ENCODE results near the gene AARSD1. TPM values are rescaled to one million over a fixed set of nuclear protein-coding genes. Genes with fewer than 3 reads are reported as not detected.
"Not testable (repeated sequence)": the region's sequence is repeated elsewhere in the genome, so short reads cannot be mapped to it uniquely, and the experiment has no call there.

Gene AARSD1
- total RNA-seq, 1 experiment from 2014 or later, result 79.9 TPM

DNA sequence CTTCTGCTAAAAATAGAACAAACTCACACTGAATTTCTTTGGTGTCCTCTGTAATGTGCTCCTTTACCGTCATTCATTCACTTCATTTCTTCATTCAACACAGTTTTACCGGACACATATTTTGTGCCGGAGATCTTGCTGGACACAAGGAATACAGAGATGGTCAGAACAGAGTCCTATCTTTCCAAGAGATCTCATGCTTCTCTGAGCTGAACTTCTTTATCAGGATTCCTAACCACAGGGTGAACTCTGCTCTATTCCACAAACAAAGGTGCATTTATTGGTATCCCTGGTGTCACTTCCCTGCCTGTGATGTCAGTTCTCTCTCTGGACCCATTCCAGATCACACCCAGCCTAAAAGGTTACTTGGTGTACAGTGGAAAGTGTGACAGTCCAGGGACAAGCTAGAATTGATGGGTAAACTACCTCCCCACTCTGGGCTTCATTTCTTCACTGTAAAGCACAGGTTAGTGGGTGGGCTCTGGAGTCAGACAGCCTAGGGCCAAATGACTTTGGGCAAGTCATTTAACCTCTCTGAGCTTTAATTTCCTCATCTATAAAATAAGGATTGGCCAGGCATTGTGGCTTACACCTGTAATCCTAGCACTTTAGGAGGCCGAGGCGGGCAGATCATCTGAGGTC lies 46.5 kb upstream of the AARSD1 start:
- BruUV-seq (replicated peaks), result no TSS peak
- intact Hi-C loops (cut with micrococcal nuclease), result no loop called here
- no peak for DNase-seq (ENCODE audit: unreplicated experiment)
- Mint-ChIP-seq H3K27me3 (ENCODE audit: insufficient read depth, unreplicated experiment) (no peaks in the 10 kb centered on the region), H3K36me3 (ENCODE audit: insufficient read depth, unreplicated experiment) (peaks cover 22% of the 10 kb centered on the region), H3K9me3 (ENCODE audit: unreplicated experiment) (no peaks in the 10 kb centered on the region), H3K4me1 (ENCODE audit: insufficient read depth, unreplicated experiment) (peaks cover 6% of the 10 kb centered on the region), H3K4me3 (ENCODE audit: unreplicated experiment) (no peak overlapping the region), H3K27ac (ENCODE audit: low read depth, unreplicated experiment) (no peak overlapping the region)
- ChIA-PET CTCF (interaction anchor here (0.6 kb wide), 1 partner anchor 13 kb away, joined by 4 read pairs; no protein-coding TSS in a partner anchor), POLR2A (interaction anchor here (0.7 to 4.1 kb wide), 4 partner anchors 10 to 574 kb away, joined by 3 to 25 read pairs (median 10); partner anchors contain the start of genes RPL27 and VAT1)
- TF ChIP-seq, protein P1, sequence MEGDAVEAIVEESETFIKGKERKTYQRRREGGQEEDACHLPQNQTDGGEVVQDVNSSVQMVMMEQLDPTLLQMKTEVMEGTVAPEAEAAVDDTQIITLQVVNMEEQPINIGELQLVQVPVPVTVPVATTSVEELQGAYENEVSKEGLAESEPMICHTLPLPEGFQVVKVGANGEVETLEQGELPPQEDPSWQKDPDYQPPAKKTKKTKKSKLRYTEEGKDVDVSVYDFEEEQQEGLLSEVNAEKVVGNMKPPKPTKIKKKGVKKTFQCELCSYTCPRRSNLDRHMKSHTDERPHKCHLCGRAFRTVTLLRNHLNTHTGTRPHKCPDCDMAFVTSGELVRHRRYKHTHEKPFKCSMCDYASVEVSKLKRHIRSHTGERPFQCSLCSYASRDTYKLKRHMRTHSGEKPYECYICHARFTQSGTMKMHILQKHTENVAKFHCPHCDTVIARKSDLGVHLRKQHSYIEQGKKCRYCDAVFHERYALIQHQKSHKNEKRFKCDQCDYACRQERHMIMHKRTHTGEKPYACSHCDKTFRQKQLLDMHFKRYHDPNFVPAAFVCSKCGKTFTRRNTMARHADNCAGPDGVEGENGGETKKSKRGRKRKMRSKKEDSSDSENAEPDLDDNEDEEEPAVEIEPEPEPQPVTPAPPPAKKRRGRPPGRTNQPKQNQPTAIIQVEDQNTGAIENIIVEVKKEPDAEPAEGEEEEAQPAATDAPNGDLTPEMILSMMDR (IDR thresholded peaks at IDR 0.05; ENCODE audit: unreplicated experiment), result no peak

DNA sequence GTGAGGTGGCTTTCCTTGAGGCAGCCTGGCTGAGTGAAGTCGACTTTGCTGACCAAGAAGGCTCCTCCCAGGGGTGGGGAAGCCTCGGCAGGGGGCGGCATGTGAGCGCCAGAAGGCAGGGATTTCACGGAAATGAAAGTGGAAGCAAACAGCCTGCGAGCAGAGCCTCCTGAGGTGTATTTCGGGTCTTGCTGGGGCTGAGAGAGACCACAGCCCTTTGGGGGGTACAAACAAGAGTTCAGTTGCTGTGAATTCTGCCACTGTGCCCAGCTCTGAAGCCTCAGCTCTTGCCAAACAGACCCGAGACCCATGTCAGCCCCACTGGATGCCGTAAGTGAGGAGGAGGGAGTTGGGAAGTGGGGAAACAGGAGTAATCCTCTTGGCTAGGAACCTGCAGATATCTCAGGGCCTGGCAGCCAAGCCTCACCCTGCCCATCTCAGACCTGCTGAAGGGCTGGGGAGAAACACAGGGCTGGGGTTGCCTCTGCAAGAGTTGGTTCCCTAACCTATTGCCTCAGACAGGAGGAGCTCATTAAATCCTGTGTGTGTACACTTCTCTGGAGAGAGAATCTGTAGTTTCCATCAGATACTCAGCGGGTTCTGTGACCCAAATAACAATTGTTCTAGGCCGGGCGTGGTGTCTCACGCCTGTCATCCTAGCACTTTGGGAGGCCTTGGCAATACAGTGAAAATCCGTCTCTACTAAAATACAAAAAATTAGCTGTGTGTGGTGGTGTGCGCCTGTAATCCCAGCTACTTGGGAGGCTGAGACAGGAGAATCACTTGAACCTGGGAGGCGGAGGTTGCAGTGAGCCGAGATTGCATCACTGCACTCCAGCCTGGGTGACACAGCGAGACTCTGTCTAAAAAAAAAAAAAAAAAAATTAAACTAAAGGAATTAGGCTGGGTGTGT lies 42.6 kb upstream of the AARSD1 start, which contains the start of gene IFI35:
TSS of gene IFI35 (plus strand) at position 146 of the 913 bp plus-strand sequence. CDS start at position 310, 164 bp downstream.
- no peaks in the 10 kb centered on the region for H3K9me3 Mint-ChIP-seq (ENCODE audit: unreplicated experiment)
- peak; percentile 86 for DNase-seq (ENCODE audit: unreplicated experiment)
- peaks cover 34% of the 10 kb centered on the region for H3K36me3 Mint-ChIP-seq (ENCODE audit: insufficient read depth, unreplicated experiment)
- CTCF ChIA-PET, result interaction anchor here (1.0 kb wide), 1 partner anchor 12 kb away, joined by 3 read pairs; no protein-coding TSS in a partner anchor
- H3K4me1 Mint-ChIP-seq (ENCODE audit: insufficient read depth, unreplicated experiment), result peaks cover 11% of the 10 kb centered on the region
- TF ChIP-seq, protein P1 (IDR thresholded peaks at IDR 0.05; ENCODE audit: unreplicated experiment), result no peak
- intact Hi-C loops (cut with micrococcal nuclease), result loop anchor here (5.0 kb wide), 1 partner anchor 165 kb away; the partner anchor contains the start of gene NBR1
- no peaks in the 10 kb centered on the region for H3K27me3 Mint-ChIP-seq (ENCODE audit: insufficient read depth, unreplicated experiment)
- BruUV-seq (replicated peaks), result no TSS peak
- peak within 1 kb of the TSS; percentile 96 for H3K4me3 Mint-ChIP-seq (ENCODE audit: unreplicated experiment)
- POLR2A ChIA-PET, result interaction anchor here (0.6 to 3.4 kb wide), 12 partner anchors 9 to 412 kb away, joined by 3 to 37 read pairs (median 4); partner anchors contain the start of genes BECN1, NBR1, RND2 and RPL27
- peak within 1 kb of the TSS; percentile 98 for H3K27ac Mint-ChIP-seq (ENCODE audit: low read depth, unreplicated experiment)

DNA sequence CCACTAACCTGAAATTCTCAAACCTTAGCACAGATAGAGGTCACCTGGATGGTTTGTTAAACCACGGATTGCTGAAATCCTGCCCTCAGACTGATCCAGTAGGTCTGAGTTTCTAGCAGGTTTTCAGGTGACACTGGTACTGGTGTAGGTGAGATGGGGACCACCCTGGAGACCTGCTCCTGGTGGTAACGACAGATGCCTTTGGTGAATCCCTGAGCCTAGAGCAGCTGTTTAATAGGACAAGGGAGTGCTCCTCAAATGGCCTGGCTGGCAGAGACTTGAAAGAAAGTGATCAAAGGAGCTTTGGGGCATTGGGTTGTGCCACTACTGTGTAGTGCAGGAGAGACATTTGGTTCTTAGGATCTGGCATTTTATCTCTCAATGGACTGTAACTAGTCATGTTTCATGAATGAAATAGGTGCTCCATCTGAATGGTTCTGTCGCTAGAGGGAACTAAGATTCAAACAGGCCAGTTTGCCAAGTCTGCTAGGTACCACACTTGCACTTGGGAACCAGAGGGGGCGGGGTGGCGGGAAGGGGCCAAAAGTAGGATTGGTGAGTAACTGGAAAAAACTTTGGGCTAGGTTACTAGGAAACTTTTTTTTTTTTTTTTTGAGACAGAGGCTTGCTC lies 39.4 kb upstream of the AARSD1 start:
- BruUV-seq (replicated peaks), result no TSS peak
- peak overlapping the region; percentile 35 for H3K27ac Mint-ChIP-seq (ENCODE audit: low read depth, unreplicated experiment)
- intact Hi-C loops (cut with micrococcal nuclease), result no loop called here
- no peak overlapping the region for H3K4me3 Mint-ChIP-seq (ENCODE audit: unreplicated experiment)
- H3K36me3 Mint-ChIP-seq (ENCODE audit: insufficient read depth, unreplicated experiment), result peaks cover 67% of the 10 kb centered on the region
- peak; percentile 82 for DNase-seq (ENCODE audit: unreplicated experiment)
- no peaks in the 10 kb centered on the region for H3K9me3 Mint-ChIP-seq (ENCODE audit: unreplicated experiment)
- H3K27me3 Mint-ChIP-seq (ENCODE audit: insufficient read depth, unreplicated experiment), result no peaks in the 10 kb centered on the region
- TF ChIP-seq, protein P1 (IDR thresholded peaks at IDR 0.05; ENCODE audit: unreplicated experiment), result no peak
- ChIA-PET POLR2A (interaction anchor here (0.6 to 1.4 kb wide), 2 partner anchors 78 to 168 kb away, joined by 3 read pairs; no protein-coding TSS in a partner anchor), CTCF (no interaction called here)
- H3K4me1 Mint-ChIP-seq (ENCODE audit: insufficient read depth, unreplicated experiment), result peaks cover 18% of the 10 kb centered on the region

DNA sequence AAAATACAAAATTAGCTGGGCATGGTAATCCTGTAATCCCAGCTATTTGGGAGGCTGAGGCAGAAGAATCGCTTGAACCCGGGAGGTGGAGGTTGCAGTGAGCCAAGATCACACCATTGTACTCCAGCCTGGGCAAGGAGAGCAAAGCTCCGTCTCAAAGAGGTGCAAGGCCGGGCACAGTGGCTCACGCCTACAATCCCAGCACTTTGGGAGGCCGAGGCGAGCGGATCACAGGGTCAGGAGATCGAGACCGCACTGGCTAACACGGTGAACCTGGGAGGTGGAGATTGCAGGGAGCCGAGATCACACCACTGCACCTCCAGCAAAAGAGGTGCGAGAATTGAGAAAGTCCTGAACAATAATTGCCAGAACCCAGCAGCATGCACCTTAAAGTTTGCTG lies 36.6 kb upstream of the AARSD1 start:
- CTCF ChIA-PET, result interaction anchor here (1.0 to 1.4 kb wide), 2 partner anchors 32 to 158 kb away, joined by 4 to 6 read pairs; no protein-coding TSS in a partner anchor
- BruUV-seq (replicated peaks); H3K27me3 Mint-ChIP-seq (ENCODE audit: insufficient read depth, unreplicated experiment); intact Hi-C loops (cut with micrococcal nuclease); H3K9me3 Mint-ChIP-seq (ENCODE audit: unreplicated experiment); H3K27ac Mint-ChIP-seq (ENCODE audit: low read depth, unreplicated experiment): not testable (repeated sequence)
- Mint-ChIP-seq H3K4me1 (ENCODE audit: insufficient read depth, unreplicated experiment) (peaks cover 23% of the 10 kb centered on the region), H3K4me3 (ENCODE audit: unreplicated experiment) (peak overlapping the region; percentile 65), H3K36me3 (ENCODE audit: insufficient read depth, unreplicated experiment) (peaks cover 73% of the 10 kb centered on the region)
- POLR2A ChIA-PET, result interaction anchor here (0.6 to 2.2 kb wide), 8 partner anchors 10 to 418 kb away, joined by 3 to 20 read pairs (median 4); partner anchors contain the start of genes RUNDC1 and VAT1
- peak; percentile 9 for DNase-seq (ENCODE audit: unreplicated experiment)

All from MCF 10A (cell line).